Colon (tissue), 2 donors: ENCODE data around the gene GATA2.

Source experiments
- FAIRE-seq: peaks from 2 replicates; lab custom pipeline; 2012; peaks lifted over from hg19 to GRCh38; lab: Jason Lieb, UNC
- donor health status: control.
- donor health status: control.

The GATA2 gene

DNA sequence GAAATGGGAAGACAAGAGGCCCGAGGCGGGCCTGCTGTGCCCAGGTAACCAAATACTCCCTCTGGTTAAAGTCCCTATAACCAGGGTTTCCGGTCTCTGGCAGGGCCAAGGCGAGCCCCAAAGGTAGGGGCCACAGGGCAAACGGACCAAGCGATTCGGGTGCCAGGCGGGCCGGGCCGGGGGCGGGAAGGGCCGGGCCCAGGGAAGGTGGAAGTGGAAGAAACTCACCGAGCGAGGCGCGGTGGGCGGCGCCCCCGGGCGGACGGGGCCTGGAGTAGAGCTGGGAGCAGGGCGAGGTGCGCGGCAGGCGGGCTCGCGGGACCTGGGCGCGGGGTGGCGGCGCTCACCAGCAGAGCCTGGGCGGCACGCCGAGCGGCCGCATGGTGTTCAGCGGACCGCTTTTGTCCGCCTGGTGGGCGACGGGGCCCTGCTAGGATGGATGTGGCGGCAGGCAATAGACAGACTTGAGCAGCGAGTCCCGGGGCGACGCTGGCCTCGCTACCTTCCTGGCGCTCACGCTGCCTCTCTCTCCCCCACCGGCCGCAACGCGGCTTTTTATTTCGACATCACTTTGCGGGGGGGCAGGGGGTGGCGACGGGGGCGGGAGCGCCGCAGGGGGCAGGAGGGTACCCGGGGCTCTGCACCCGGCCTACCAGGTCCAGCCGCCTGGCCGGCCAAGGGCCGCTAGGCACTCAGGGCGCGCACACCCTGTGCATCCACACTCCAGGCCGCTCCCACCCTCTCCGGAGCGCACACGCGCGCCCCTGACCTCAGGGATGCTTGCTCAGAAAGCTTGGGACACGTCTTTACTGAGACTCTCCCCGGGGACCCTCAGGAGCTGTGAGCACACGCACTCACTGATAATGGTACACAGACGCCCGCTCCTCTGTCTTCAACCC lies at the start of gene GATA2:
TSS of gene GATA2 (minus strand) at position 531 of the 899 bp plus-strand sequence. CDS start 6,170 bp downstream, outside the sequence.
- no peak for FAIRE-seq

DNA sequence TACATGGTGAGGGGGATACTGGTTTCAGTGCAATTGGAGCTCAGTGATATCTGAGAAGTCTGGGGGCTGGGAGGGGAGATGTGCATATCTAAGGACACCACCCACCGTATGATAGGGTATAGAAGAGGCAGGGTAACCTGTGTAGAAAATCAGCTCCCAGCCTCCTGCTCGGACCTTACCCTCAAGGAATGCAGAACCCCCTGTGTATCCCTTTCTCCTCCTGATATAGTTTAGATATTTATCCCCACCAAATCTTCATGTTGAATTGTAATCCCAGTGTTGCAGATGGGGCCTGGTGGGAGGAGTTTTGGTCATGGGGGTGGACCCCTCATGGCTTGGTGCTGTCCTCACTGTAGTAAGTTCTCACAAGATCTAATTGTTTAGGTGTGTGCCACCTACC lies 48.2 kb upstream of the GATA2 start:
- FAIRE-seq, result no peak

DNA sequence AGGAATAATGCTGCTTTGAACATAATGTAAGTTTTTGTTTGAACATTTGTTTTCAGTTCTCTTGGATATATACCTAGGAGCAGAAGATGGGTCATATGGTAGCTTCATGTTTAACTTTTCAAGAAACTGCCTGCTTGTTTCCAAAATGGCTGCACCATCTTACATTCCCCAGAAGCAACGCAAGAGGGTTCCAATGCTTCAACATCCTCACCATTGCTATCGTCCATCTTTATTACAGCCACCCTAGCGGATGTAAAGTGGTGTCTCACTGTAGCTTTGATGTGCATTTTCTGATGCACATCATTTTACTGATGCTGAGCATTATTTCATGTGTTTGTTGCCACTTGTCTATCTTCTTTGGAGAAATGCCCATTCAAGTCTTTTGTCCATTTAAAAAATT lies 46.4 kb upstream of the GATA2 start:
- no peak for FAIRE-seq

DNA sequence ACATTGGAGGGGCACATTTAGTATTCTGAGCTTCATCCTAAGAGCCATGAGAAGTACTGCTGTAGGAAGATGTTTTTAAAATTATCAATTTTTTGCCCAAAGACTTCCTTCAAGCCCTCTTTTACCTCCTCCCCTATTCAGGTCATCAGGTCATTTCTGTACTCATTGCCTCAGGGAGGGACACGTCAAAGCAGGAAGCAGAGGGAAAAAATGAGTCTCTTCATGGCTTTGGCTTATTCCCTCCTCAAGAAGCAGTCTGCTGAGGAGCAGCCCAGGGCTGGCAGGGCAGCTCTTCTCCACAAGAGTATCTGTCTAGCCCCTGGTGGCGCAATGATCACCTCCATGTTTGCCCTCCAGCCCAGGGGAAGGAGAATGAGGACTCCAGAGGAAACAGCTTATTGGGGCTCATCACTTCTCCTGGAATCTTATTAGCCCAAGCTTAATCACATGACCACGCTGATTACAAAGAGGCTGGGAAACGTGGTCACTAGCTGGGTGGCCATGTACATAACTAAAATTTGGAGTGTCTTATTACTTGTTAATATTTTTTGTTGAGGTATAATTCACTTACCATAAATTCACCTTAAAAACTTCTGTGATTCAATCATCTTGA lies 44.2 kb upstream of the GATA2 start:
- no peak for FAIRE-seq

DNA sequence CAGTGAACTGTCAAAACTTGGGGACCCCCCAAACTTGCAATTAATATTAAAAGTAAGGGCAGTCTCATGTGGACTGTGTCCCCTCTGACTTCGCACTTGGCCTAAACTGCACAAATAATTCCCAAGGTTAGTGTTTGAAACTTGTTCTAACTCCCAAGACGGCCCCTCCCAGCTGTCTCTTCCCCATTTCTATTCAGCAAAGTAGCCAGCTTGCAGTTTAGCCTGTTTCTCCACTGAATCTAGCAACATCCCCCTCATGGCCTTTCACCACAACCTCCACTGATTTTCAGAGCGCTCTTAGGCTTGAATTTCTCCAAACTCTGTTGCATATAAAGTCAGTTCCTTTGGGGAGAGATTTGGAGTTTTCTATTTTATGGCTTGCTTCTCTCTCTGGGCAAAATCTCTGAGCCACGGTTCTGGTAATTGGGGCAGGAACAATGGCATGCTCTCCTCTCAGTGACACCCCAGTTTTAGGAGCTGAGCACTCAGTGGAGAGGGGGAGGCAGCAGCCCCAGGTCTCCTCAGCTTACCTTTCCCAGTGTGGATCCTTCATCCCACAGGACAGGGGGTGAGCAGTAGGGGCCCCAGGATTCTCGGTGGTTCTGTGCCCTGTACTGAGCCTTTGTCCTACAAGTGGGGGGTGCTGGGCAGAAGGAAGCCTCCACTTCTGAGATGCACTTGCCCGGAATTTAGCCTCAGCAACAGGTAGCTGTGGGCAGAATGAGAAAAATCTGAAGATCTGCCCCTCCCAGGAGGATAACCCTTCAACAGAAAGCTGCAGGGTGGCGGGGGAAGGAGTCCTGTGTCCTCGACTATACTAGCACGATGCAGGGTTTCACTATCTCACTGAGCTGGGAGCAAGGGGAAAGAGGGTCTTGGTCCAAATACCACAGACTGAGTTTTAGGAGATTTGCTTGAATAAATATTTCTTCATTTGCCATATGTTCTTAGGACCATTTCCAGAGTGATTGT lies 39.3 kb upstream of the GATA2 start:
- no peak for FAIRE-seq

DNA sequence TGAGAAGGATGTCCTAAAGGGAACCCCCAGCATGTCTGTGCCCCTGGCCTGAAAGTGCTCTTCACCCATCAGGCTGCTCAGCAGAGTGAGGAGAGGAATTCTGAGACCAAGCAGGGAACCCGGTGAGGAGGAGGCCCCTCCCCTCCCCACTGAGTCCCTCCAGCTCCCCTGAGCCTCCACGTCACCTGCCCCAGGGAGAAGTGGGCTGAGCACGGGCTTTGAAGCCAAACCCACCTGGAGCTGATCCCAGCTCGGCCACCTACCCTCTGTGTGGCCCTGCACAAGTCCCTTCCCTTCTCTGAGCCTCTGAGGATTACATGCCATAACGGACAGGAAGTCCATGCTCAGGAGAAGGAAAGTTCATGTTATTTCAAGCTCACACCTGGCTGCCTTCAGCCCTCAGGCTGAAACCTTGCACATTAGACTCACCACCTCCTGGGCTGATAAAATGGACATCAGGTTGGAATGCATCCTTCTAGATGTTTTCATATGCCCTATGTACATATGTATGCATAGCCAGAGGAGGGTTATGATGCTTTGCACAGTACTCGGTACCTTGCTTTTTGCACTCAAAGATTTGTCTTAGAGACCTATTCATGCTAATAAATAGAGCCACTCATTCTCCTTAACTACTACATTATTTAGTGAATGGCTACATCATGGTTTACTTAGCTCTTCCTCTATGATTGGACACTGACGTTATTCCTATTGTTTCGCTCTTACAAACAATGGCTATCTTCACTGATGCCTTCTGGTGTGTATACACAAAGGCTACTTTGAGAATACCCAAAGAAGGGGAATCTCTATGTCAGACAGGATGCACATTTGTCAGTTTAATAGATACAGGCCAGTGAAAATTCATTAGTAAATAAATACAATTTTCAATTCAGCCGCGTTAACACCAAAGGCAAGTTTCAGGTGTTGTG lies 31.6 kb upstream of the GATA2 start:
- FAIRE-seq, result no peak

DNA sequence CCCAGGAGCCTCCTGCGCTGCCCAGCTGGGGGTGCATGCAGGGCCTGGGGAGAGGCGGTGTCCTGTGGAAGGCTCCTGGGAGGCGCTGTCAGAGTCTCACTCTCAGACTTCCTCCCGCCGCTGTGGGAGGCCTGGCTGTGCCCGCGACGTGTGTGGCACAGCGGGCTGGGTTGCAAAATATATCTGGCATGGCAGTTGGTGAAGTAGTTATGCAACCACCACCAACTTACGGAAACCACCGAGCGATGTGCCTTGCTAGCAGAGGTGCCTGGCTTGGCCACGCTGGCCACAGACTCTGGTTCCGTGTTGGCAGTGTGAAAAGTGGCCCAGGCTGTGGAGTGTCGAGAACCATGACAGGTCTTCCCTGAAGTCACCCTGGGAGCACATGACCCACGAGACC lies 30.6 kb upstream of the GATA2 start:
- no peak for FAIRE-seq

DNA sequence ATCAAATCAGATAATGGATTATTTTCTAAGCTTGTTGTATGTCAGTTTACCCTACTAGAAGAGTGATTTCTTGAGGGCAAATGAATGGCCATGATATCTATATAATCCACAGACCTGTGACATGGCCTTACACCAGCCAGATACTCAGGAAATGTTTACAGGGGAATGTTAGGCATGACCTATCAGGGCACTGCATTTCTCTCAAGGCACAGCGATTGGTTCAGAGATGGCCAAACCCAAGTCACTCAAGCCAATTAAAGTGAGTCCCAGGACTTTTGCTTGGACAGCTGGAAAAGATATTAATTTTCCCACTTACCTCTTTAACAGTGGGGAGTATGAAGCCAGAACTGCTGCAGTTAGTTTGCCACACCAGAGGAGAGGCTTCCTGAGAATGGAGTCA lies 28.7 kb upstream of the GATA2 start:
- FAIRE-seq, result no peak

DNA sequence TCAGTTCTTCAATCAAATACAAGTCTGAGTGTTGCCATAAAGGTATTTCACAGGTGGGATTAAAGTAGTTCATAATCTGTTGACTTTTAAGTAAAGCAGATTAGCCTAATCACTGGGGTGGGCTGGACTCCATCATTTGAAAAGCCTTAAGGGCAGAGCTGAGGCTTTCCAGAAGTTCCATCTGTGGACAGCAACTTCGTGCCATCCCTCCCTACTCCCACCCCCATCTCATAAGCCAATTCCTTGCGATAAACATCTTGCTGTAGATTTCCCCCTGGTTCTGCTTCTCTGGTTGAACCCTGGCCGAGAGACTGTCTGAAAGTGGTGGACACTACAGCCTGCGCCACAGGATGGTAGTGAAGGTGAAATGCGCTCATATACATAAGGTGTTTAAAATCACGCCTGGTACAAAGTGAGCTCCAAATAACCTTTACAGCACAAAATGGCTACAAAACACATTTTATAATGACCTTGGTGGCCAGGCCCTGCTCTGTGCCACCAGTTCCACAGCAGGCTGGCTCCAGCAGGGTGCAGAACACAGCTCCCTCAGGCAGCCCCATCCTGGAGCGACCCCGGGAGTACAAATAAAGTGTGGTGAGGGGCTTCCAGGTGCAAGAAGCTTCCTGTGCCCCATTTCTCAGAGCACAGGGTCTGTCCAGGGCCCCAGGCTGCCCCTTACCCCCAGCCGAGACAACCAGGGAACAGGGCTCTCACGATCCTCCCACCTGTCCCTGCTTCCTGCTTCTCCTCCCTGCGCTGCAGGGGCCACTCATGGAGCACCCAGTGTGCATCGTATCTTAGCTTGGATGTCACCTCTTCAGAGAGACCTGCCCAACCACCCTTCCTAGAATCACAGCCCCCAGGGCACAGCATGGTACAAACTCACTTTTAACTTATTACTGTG lies 25.8 kb upstream of the GATA2 start:
- FAIRE-seq, result no peak

DNA sequence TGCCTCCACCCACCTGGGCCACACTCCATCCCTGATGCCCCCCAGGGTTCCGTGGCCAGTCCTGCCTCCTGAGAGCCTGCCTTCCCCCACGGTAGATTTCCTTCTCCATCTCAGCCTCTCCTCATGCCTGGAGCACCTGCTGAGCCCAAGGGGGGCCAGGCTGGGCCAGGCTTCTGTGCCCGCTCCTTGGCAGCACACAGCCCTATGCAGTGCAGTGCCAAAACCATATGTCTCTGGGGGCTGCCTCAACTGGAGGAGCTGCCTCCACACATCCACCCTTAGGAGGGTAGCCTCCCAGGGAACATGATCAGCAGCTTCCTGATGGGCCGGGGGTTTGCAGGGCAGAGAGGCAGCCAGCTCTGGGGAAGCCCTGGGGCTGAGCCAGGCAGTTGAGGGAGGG lies 24.6 kb upstream of the GATA2 start:
- no peak for FAIRE-seq

DNA sequence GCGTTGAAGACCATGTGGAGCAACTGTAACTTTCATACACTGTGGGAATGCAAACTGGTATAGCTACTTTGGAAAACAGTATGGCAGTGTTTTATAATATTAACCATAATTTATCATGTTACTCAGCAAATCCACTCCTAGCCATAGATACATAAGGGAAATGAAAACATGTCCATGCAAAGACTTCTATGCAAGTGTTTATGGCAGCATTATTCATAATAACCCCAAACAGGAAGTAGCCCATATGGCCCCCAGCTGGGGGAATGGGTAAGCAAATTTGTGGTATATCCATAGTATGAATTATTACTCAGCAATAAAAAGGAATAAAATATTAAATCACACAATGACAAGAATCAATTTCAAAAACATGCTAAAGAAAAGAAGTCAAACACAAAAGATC lies 23.0 kb upstream of the GATA2 start:
- FAIRE-seq, result no peak

DNA sequence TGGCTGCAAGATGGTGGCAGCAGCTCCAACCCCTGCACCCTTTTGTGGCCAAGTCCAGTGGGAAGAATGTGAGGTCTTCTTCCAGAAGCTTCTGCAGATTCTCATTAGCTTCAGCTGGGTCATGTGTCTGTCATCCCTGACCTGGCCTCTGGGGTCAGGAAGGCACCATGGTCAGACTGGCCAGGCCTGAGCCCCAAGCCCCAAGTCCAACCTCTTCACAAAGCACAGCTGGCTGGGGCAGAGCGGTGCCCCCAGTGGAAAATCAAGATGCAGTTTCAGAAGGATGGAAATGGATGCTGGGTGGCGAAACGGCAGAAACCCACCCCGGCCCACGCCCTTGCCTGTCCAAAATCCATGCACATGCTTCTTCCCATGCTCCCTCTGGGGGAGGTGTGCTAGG lies 15.9 kb upstream of the GATA2 start:
- FAIRE-seq, result no peak

DNA sequence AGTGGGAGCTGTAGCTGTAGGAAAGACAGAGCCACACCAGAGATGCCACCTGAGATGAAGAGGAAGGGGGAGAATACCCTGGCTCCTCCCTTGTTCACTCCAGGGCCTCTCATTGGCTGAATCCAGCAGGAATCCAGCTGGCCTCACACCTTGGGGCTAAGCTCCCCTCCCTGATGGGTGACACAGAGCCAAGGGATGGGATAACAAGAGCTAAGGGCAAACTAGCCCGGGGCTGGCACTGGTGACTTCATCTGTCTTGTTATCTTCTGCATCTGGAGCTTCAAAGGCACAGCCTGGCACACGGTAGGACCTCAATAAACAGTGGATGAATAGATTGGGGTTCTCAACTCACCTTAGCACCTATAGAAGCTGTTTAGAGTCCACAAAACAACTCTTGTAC lies 13.8 kb upstream of the GATA2 start:
- FAIRE-seq, result no peak

DNA sequence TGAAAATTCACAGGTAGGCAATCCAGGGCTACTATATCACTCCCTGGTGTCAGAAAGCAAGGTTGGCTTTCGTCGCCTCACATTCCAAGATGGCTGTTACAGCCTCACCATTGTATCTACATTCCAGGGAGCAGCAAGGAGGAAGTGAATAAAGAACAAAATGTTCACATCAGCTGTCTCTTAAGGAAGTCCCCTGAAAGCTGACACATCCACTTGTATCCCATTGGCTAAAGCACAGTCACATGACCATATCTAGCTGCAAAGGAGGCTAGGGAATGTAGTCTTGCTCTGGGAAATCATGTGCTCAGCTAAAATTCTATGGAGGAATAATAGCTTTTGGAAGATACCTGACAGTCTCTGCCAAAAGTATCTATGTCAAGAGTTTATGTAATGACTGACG lies 12.8 kb upstream of the GATA2 start:
- no peak for FAIRE-seq

DNA sequence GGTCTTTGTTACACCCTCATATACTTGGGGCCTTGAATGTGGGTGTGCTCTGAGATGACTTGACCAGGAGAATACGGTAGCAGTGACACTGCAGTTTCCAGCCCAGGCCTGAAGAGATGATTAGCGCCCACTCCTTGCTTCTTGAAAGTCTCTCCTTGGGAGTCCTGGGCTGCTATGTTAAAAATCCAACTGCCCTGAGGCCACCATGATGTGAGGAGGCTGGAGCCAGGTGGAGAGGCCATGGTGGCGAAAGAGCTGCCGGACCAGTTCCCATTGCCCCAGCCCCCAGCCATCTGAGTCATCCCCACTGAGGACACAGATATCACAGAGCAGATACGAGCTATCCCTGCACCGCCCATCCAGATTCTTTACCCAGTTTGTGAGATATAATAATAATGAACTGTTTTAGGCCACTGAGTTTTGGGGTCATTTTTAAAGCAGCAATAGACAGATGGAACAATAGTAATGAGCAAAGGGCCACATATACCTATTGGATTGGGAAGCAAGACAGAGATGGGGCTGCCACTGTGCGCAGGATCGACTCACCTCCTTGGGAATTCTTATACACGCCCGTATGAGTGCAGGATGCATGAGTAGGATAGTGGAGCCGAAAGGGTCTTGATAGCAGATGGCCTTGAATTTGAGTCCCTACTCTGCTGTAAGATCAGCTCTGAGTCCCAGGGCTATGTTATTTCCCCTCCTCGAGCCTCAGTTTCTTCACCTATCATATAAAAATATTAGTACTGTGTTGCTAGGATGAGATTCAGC lies 12.1 kb upstream of the GATA2 start:
- FAIRE-seq, result no peak

DNA sequence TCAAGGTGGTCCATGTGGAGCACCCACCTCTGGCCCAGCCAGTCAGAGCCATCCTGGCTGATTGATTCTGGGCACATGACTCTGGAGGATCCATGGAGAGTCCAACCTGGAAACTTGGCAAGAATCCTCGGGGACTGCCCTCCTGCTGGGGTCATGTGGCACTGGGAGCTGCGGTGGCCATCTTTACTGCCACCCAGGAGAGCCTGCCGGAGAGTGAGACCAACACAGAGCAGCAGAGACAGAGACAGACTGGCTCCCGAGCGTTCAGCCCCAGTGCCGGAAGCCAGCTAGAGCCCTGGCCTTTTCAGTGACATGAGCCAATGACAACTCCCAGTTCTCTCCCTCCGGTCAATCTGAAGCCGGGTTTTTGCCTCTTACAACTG lies 11.5 kb upstream of the GATA2 start:
- FAIRE-seq, result no peak

DNA sequence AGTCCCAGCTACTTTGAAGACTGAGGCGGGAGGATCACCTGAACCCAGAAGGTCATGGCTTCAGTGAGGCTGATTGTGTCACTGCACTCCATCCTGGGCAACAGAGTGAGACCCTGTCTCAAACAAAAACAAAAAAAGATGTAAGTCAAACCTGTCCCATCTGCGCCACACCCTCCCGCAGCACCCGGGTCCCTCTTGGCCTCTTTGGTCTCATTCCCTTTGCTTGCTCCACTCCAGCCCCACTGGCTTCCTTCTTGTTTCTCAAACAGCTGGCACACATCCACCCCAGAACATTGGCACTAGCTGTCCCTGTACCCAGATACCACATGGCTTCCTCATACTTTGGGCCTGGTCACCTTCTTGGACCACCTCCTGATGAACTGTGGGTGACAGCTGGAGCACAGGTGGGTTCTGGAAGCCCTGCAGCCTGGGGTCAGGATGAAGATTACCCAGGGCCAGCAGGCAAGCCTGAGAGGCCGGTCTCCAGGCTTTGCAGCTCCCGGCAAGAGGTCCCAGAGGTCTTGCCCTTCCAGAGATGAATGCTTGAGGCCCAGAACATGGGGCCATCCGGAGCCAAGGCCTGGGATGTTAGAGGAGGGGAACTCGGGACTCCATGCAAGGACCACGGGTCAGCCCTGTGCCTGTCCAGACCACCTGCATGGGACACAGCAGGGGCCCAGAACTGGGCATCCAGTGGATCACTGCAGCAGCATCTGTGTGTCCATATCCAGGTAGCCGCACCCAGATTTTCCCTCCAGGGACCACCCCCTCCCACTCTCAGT lies 10.9 kb upstream of the GATA2 start:
- no peak for FAIRE-seq

DNA sequence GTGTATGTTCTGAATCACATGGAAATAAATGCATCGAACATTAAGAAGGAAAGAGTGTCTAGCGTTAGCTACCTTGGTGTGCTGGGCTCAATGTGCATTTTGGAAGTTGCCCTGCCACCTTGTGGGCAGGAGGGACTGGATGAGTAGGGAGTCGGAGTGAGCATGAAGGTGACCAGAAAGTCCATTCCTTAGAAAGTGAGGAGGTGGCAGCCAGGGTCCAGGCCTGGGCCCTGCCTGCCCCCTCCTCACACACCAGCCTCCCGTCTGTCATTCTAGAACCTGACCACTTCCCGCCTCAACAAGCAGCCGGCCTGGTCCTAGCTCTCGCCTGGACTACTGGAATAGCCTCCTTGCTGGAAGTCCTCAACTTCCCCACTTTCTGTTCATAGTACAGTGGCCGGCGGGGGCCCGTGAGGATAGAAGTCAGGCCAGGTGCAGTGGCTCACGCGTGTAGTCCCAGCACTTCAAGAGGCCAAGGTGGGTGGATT lies 10.2 kb upstream of the GATA2 start:
- FAIRE-seq, result no peak

DNA sequence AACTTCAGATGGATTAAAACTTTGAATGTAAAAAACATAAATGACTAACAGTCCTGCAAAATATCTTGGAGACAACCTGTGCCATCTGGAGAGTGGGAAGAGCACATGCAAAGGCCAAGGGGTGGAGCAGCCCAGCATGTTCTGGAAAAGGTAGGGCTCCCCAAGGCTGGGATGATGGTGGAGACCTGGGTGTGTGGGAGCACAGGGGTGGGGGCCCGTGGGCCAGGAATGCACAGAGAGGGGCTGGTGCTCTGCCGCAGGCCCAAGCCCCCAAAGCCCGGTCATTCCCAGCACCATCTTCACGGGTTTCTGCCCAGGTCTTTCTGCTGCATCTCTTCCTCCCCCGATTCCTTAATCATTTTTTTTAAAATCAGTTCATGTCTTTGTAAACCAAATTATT lies 9.7 kb upstream of the GATA2 start:
- FAIRE-seq, result no peak
